Kidney (tissue), 14 donors: ENCODE data around the gene ELOB. TPM values are rescaled to one million over a fixed set of nuclear protein-coding genes. Genes with fewer than 3 reads are reported as not detected.

ENCODE experiments used
- DNase-seq, 5 donors: peaks; one replicate each; pipeline ENCODE4 v3.0.0-alpha.2; 2013 to 2020
- FAIRE-seq: peaks from 2 replicates; lab custom pipeline; 2012; peaks lifted over from hg19 to GRCh38; lab: Jason Lieb, UNC
- H3K27ac ChIP-seq, 2 donors: one replicate each; pipeline ENCODE4 v1.7.0; 2013; ENCODE audit warnings: low read depth in 2 of 2, low read length in 2 of 2, inconsistent platforms in 1 of 2
- H3K27me3 ChIP-seq: one replicate; pipeline ENCODE4 v1.7.1; 2013; ENCODE audit warnings: low read length, inconsistent platforms; ENCODE audit not compliant: control insufficient read depth, insufficient read depth
- H3K36me3 ChIP-seq, 3 donors: one replicate each; pipeline versions ENCODE4 v1.7.0 to v1.7.1; 2013; ENCODE audit warnings: low read length in 3 of 3, control low read depth in 1 of 3, inconsistent platforms in 1 of 3; ENCODE audit not compliant: insufficient read depth in 3 of 3, control insufficient read depth in 2 of 3
- H3K4me1 ChIP-seq, 3 donors: one replicate each; pipeline versions ENCODE4 v1.7.0 to v1.7.1; 2013; ENCODE audit warnings: low read length in 3 of 3, inconsistent platforms in 1 of 3, low read depth in 1 of 3; ENCODE audit not compliant: control insufficient read depth in 2 of 3, insufficient read depth in 2 of 3
- H3K4me3 ChIP-seq, 3 donors: one replicate each; pipeline versions ENCODE4 v1.7.0 to v1.8.1; 2013; ENCODE audit warnings: low read length in 3 of 3, control low read depth in 1 of 3, inconsistent platforms in 1 of 3
- H3K9ac ChIP-seq, 3 donors: one replicate each; pipeline versions ENCODE4 v1.7.0 to v1.7.1; 2013; ENCODE audit warnings: low read length in 3 of 3, control low read depth in 1 of 3, inconsistent platforms in 1 of 3
- H3K9me3 ChIP-seq, 3 donors: one replicate each; pipeline versions ENCODE4 v1.7.0 to v1.7.1; 2013; ENCODE audit warnings: low read length in 3 of 3, control low read depth in 1 of 3, inconsistent platforms in 1 of 3; ENCODE audit not compliant: control insufficient read depth in 2 of 3, insufficient read depth in 1 of 3
- intact Hi-C: fragments of 100-400 bp; cut with DNase I; formaldehyde crosslinking; loops from one replicate; pipeline ENCODE4 v1.11.1; 2022
- polyA plus RNA-seq: library from polyadenylated mRNA; stranded (reverse); fragments of 350-450 nt; fragmentation: Illumina TruSeq; extraction: RNeasy Lipid Tissue Mini Kit (QIAGEN cat#74804); gene quantifications from one replicate; pipeline ENCODE4 v1.2.3, GENCODE V29; 2014; ENCODE audit warnings: low read depth, low replicate concordance; ENCODE audit not compliant: insufficient read depth
- total RNA-seq: library from RNA; stranded (reverse); fragmentation: NEBNext Ultra II Directional; extraction: Animal tissue kit (Norgen Biotek cat#: 25700); gene quantifications from one replicate; pipeline ENCODE4 v1.2.1, GENCODE V29; 2021
- TF ChIP-seq, protein P1 (sequence below): IDR thresholded peaks from 3 replicates; pipeline ENCODE4 v1.5.1; 2012; ENCODE audit warnings: mild to moderate bottlenecking, moderate library complexity, borderline replicate concordance; ENCODE audit not compliant: insufficient read depth; ENCODE audit errors: extremely low read depth
- donor health status: control.
- donor health status: control.
- donor health status: control.
- donor health status: control.
- donor health status: control.
- donor health status: DM: yes; HTN: yes; CAD: no.
- donor health status: Normal renal cell carcinoma (clear cell type).

Gene ELOB
- total and polyA plus RNA-seq, 2 donors from 2014 or later = 226 to 836 TPM

DNA sequence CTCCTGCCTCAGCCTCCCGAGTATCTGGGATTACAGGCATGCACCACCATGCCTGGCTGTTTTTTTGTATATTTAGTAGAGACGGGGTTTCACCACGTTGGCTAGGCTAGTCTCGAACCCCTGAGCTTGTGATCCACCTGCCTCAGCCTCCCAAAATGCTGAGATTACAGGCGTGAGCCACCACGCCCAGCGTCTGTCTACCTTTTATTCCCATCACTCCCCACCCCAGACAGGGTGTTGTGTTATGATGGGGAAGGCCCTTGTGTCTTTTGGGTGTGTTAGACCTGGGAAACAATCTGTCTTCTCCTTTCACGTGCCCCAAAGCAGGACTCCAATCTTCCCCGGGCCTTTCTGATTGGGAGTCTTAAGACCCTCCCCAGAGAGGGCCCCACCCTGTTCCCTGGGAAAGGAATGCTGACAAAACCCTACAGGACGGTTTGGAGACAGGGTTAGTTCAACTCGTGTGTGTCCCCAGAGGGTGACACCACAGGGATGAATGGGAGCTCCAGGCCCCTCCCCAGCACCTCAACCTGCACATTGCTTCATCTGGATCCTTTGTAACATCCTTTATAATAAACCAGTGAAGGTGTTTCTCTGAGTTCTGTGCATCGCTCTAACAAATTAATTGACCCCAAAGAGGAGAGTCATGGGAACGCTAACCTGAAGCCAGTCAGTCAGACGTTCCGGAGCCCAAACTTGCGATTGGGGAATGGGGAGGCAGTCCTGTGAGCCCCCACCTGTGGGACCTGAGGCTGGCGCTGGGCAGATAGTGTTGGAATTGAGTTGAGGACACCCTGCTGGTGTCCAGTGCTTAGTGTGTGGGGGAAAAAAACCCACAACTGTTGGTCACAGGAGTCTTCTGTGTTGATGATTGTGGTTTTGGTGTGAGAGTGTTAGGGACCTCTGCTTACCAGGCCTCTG, 3.2 kb upstream of the ELOB start:
- DNase-seq (peak in 1 of 5 donors; percentile 26), FAIRE-seq (no peak)
- no peak overlapping the region for H3K27ac ChIP-seq
- no peaks in the 10 kb centered on the region for H3K27me3 ChIP-seq
- intact Hi-C loops = no loop called here
- H3K9ac ChIP-seq = no peak overlapping the region
- TF ChIP-seq, protein P1, sequence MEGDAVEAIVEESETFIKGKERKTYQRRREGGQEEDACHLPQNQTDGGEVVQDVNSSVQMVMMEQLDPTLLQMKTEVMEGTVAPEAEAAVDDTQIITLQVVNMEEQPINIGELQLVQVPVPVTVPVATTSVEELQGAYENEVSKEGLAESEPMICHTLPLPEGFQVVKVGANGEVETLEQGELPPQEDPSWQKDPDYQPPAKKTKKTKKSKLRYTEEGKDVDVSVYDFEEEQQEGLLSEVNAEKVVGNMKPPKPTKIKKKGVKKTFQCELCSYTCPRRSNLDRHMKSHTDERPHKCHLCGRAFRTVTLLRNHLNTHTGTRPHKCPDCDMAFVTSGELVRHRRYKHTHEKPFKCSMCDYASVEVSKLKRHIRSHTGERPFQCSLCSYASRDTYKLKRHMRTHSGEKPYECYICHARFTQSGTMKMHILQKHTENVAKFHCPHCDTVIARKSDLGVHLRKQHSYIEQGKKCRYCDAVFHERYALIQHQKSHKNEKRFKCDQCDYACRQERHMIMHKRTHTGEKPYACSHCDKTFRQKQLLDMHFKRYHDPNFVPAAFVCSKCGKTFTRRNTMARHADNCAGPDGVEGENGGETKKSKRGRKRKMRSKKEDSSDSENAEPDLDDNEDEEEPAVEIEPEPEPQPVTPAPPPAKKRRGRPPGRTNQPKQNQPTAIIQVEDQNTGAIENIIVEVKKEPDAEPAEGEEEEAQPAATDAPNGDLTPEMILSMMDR = no peak
- H3K4me1 ChIP-seq = peaks cover 0 to 23% (median 7%) of the 10 kb centered on the region in 3 donors
- no peaks in the 10 kb centered on the region for H3K9me3 ChIP-seq
- no peaks in the 10 kb centered on the region for H3K36me3 ChIP-seq
- H3K4me3 ChIP-seq = no peak overlapping the region

DNA sequence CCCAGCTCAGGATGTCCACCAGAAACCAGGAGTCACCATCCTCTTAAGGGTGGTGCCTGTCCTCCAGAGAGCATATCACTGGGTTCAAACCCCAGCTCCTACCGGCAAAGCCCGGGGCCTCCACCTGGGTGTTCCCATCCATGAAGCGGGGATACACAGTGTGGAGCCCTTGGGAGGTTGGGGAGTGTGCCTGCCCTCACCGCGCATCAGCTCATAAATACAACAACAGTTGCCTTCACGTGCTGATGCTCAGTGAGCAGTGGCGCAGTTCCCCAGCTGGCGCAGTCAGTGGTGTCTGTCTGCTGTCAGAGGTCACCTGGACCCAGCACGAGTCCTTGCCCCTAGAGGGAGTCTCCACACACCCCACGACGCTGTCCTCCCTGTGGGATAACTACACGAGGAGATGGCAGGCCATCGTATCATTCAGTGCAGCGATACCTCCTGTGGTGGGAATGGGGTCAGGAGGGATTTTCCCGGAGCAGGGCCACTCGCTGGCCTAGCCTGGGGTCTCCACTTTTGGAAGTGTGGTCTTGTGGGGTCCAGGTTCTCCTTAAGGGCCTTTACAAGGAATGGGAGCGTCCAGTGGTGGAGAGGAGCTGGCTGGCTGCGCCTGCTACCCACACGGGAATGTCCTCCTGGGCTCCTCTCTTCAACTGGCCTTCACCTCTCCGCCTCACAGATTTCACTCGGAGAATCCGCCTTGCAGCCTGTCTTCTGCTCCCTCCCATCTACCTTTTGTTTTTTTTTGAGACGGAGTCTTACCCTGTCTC, 2.3 kb upstream of the ELOB start:
- TF ChIP-seq, protein P1 = no peak
- no peak overlapping the region for H3K27ac ChIP-seq
- H3K9me3 ChIP-seq = no peaks in the 10 kb centered on the region
- no peak overlapping the region for H3K9ac ChIP-seq
- no peak overlapping the region for H3K4me3 ChIP-seq
- peaks cover 0 to 7% (median 3%) of the 10 kb centered on the region in 3 donors for H3K36me3 ChIP-seq
- peaks cover 0 to 23% (median 7%) of the 10 kb centered on the region in 3 donors for H3K4me1 ChIP-seq
- peak in 1 of 5 donors; percentile 47 for DNase-seq
- H3K27me3 ChIP-seq = no peaks in the 10 kb centered on the region
- intact Hi-C loops = no loop called here
- FAIRE-seq = no peak

DNA sequence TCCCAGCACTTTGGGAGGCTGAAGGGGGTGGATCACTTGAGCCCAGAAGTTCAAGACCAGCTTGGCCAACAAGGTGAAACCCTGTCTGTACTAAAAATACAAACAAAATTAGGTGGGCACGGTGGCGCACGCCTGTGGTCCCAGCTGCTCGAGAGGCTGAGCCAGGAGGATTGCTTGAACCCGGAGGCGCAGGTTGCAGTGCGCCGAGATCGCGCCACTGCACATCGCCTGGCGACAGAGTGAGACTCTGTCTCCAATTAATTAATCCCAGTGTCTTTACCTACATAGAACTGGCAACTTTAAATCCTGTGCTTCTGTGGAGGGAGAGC, 1.5 kb upstream of the ELOB start:
- Histone ChIP-seq H3K27ac (peak overlapping the region in 1 of 2 donors; percentile 100), H3K27me3 (no peaks in the 10 kb centered on the region), H3K4me3 (peak overlapping the region; percentile 68 to 95 (median 89)), H3K9me3 (no peaks in the 10 kb centered on the region), H3K9ac (peak overlapping the region in 1 of 3 donors; percentile 99), H3K36me3 (peaks cover 0 to 12% (median 6%) of the 10 kb centered on the region in 3 donors), H3K4me1 (peaks cover 0 to 23% (median 7%) of the 10 kb centered on the region in 3 donors)
- TF ChIP-seq, protein P1 = no peak
- intact Hi-C loops = no loop called here
- DNase-seq = no peak
- FAIRE-seq = no peak
